ENCODE results near the gene ANGPTL4. TPM values are rescaled to one million over a fixed set of nuclear protein-coding genes. Genes with fewer than 3 reads are reported as not detected.

Gene ANGPTL4
- total and polyA plus RNA-seq, 2 of the 13 experiments (the other 11 are each of a cell fraction or from before 2014, with no cell fraction given): 0.80 to 21.7 TPM

GRCh38 chr19:8373867-8374813, 10.2 kb downstream of the ANGPTL4 start (continued):
- TF ChIP-seq ELF1 (CRISPR knock-in tag; IDR thresholded peaks at IDR 0.05) (peak; percentile 31; the same call in 1 of the 2 replicates), ZSCAN12 (CRISPR knock-in tag; IDR thresholded peaks at IDR 0.05) (no peak), PHB2 (IDR thresholded peaks at IDR 0.05; ENCODE audit: partially characterized antibody) (no peak), FOSL2 (CRISPR knock-in tag; IDR thresholded peaks at IDR 0.05) (peak; percentile 77), HMG20B (CRISPR knock-in tag; conservative IDR thresholded peaks at IDR 0.05) (peak; percentile 78; the same call in 1 of the 2 replicates), USF2 (IDR thresholded peaks at IDR 0.05; ENCODE audit: low read depth, low read length) (no peak), USF2 (CRISPR knock-in tag; IDR thresholded peaks at IDR 0.05; ENCODE audit: borderline replicate concordance) (no peak), MXI1 (IDR thresholded peaks at IDR 0.05; ENCODE audit: borderline replicate concordance, low read depth, low read length) (0 out of 3 replicates have a peak, but pooled peaks have one; percentile 28), FOXA1 (IDR thresholded peaks at IDR 0.05) (peak; percentile 89), FOXA1 (CRISPR knock-in tag; IDR thresholded peaks at IDR 0.05) (peak; percentile 92), SETDB1 (CRISPR knock-in tag; IDR thresholded peaks at IDR 0.05; ENCODE audit: borderline replicate concordance) (no peak), ZNF704 (CRISPR knock-in tag; IDR thresholded peaks at IDR 0.05; ENCODE audit: borderline replicate concordance) (no peak), PAWR (CRISPR knock-in tag; IDR thresholded peaks at IDR 0.05; ENCODE audit: borderline replicate concordance) (no peak), CSRNP2 (CRISPR knock-in tag; conservative IDR thresholded peaks at IDR 0.05; ENCODE audit: low read depth) (no peak), RELA (CRISPR knock-in tag; IDR thresholded peaks at IDR 0.05) (no peak), U2AF1 (optimal IDR thresholded peaks at IDR 0.05; ENCODE audit: low read depth, low read length) (no peak), TFAP4 (IDR thresholded peaks at IDR 0.05; ENCODE audit: borderline replicate concordance, low read depth) (peak; percentile 72; the same call in 1 of the 2 replicates), NR1H2 (CRISPR knock-in tag; IDR thresholded peaks at IDR 0.05; ENCODE audit: borderline replicate concordance, low read depth) (no peak), MIER2 (CRISPR knock-in tag; IDR thresholded peaks at IDR 0.05) (no peak), NFKB2 (CRISPR knock-in tag; IDR thresholded peaks at IDR 0.05; ENCODE audit: borderline replicate concordance) (peak; percentile 37; the same call in 1 of the 2 replicates), NAIF1 (CRISPR knock-in tag; IDR thresholded peaks at IDR 0.05; ENCODE audit: borderline replicate concordance) (no peak; the same call in 1 of the 2 replicates), AGO2 (optimal IDR thresholded peaks at IDR 0.05; ENCODE audit: low read depth, low read length) (peak; percentile 42), PAF1 (CRISPR knock-in tag; IDR thresholded peaks at IDR 0.05) (no peak), PHF5A (CRISPR knock-in tag; IDR thresholded peaks at IDR 0.05; ENCODE audit: low read depth, unreplicated experiment) (peak; percentile 92)
